Vagina (tissue), 2 donors: ENCODE measurements around the gene RNF213.
"Not testable (repeated sequence)": the region's sequence is repeated elsewhere in the genome, so short reads cannot be mapped to it uniquely, and the experiment has no call there.

Experiments used
- POLR2AphosphoS5 ChIP-seq, 2 donors: sonication (generic); formaldehyde crosslinking; IDR thresholded peaks; one replicate each; pipeline ENCODE4 v1.9.0; 2017; ENCODE audit warnings: antibody characterized with exemption in 2 of 2, mild to moderate bottlenecking in 2 of 2, low read depth in 1 of 2; ENCODE audit not compliant: insufficient read depth in 1 of 2
- TF ChIP-seq, protein P1 (sequence below), 3 experiments: fragments of 450-650 bp in 2 of 3; fragments of 200-600 bp in 1 of 3; sonication (generic) in 1 of 3; IDR thresholded peaks; one replicate each; pipeline ENCODE4 v1.5.1; 2017 to 2019; ENCODE audit warnings: antibody characterized with exemption in 3 of 3, mild to moderate bottlenecking in 2 of 3, moderate library complexity in 2 of 3

GRCh38 chr17:80329421-80329820, 68.8 kb downstream of the RNF213 start:
- TF ChIP-seq, protein P1, sequence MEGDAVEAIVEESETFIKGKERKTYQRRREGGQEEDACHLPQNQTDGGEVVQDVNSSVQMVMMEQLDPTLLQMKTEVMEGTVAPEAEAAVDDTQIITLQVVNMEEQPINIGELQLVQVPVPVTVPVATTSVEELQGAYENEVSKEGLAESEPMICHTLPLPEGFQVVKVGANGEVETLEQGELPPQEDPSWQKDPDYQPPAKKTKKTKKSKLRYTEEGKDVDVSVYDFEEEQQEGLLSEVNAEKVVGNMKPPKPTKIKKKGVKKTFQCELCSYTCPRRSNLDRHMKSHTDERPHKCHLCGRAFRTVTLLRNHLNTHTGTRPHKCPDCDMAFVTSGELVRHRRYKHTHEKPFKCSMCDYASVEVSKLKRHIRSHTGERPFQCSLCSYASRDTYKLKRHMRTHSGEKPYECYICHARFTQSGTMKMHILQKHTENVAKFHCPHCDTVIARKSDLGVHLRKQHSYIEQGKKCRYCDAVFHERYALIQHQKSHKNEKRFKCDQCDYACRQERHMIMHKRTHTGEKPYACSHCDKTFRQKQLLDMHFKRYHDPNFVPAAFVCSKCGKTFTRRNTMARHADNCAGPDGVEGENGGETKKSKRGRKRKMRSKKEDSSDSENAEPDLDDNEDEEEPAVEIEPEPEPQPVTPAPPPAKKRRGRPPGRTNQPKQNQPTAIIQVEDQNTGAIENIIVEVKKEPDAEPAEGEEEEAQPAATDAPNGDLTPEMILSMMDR (IDR thresholded peaks at IDR 0.05): not testable (repeated sequence)
- not testable (repeated sequence) for TF ChIP-seq POLR2AphosphoS5 (IDR thresholded peaks at IDR 0.05; ENCODE audit: insufficient read depth in 1 of 2, low read depth in 1 of 2)
